GM12801 (cell line): ENCODE results near the gene GALNT17.

Experiments used
- CTCF ChIP-seq: IDR thresholded peaks from one replicate; pipeline ENCODE4 v1.5.1; 2011; ENCODE audit warnings: control low read depth; ENCODE audit not compliant: insufficient read length; ENCODE audit errors: extremely low read depth

GALNT17 gene

GRCh38 chr7:71191771-71192170, 59.8 kb downstream of the GALNT17 start:
- TF ChIP-seq CTCF: no peak

- TF ChIP-seq CTCF: no peak
Observed at GRCh38 chr7:71193099-71193810, 61.3 kb downstream of the GALNT17 start.

GRCh38 chr7:71198391-71198790, 66.4 kb downstream of the GALNT17 start:
- TF ChIP-seq CTCF: no peak

GRCh38 chr7:71198887-71199286, 66.9 kb downstream of the GALNT17 start:
- TF ChIP-seq CTCF: no peak

GRCh38 chr7:71206184-71206583, 74.2 kb downstream of the GALNT17 start:
- TF ChIP-seq CTCF: no peak

GRCh38 chr7:71208881-71209280, 76.9 kb downstream of the GALNT17 start:
- no peak for TF ChIP-seq CTCF

GRCh38 chr7:71210220-71210619, 78.3 kb downstream of the GALNT17 start:
- no peak for TF ChIP-seq CTCF

GRCh38 chr7:71216211-71216610, 84.3 kb downstream of the GALNT17 start:
- TF ChIP-seq CTCF: no peak
